PFSK-1 (cell line): ENCODE measurements around the gene USP28.

Experiments used
- FOXP2 ChIP-seq: optimal IDR thresholded peaks from 2 replicates; pipeline ENCODE3; 2011; ENCODE audit warnings: borderline replicate concordance, control low read depth, inconsistent platforms; ENCODE audit not compliant: insufficient read depth; ENCODE audit errors: extremely low read length, extremely low read depth
- POLR2AphosphoS5 ChIP-seq: IDR thresholded peaks from 2 replicates; pipeline ENCODE4 v1.6.1; 2012; ENCODE audit warnings: low read depth, mild to moderate bottlenecking, control low read depth, low read length, moderate library complexity
- SIN3A ChIP-seq: IDR thresholded peaks from 2 replicates; pipeline ENCODE4 v1.6.1; 2012; ENCODE audit warnings: mild to moderate bottlenecking, low read length, moderate library complexity, borderline replicate concordance; ENCODE audit not compliant: insufficient read depth
- TAF1 ChIP-seq: IDR thresholded peaks from 2 replicates; pipeline ENCODE4 v1.6.1; 2012; ENCODE audit warnings: low read length, control low read depth, borderline replicate concordance; ENCODE audit not compliant: insufficient read depth
- TF ChIP-seq, protein P1 (sequence below), 2 experiments: IDR thresholded peaks; 2 replicates each; pipeline versions ENCODE4 v1.6.1 to v1.8.0; 2011 to 2012; ENCODE audit warnings: low read depth in 2 of 2, low read length in 2 of 2, control low read depth in 1 of 2, inconsistent platforms in 1 of 2, mild to moderate bottlenecking in 1 of 2, moderate library complexity in 1 of 2; ENCODE audit not compliant: insufficient read depth in 1 of 2

USP28 gene

DNA sequence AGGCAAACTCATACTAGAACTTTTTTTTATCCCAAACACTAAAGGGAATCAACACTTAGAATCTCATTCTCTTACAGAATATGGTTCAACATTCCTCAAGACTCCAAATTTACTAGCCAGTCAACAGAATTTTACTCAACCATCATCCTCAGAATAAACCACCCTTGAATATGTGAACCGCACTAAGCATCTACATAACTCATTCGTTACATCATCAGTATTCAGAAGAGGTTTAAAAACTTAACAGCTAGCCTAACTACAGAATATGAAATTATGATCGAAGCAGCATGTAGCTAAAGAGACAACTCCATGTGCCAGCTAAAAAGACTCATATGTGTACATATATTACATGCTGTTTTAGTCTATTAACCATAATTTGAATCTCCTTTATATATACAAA, 47.9 kb downstream of the USP28 start:
- TF ChIP-seq POLR2AphosphoS5 (no peak), TAF1 (no peak), FOXP2 (no peak), SIN3A (no peak)
- TF ChIP-seq, protein P1, sequence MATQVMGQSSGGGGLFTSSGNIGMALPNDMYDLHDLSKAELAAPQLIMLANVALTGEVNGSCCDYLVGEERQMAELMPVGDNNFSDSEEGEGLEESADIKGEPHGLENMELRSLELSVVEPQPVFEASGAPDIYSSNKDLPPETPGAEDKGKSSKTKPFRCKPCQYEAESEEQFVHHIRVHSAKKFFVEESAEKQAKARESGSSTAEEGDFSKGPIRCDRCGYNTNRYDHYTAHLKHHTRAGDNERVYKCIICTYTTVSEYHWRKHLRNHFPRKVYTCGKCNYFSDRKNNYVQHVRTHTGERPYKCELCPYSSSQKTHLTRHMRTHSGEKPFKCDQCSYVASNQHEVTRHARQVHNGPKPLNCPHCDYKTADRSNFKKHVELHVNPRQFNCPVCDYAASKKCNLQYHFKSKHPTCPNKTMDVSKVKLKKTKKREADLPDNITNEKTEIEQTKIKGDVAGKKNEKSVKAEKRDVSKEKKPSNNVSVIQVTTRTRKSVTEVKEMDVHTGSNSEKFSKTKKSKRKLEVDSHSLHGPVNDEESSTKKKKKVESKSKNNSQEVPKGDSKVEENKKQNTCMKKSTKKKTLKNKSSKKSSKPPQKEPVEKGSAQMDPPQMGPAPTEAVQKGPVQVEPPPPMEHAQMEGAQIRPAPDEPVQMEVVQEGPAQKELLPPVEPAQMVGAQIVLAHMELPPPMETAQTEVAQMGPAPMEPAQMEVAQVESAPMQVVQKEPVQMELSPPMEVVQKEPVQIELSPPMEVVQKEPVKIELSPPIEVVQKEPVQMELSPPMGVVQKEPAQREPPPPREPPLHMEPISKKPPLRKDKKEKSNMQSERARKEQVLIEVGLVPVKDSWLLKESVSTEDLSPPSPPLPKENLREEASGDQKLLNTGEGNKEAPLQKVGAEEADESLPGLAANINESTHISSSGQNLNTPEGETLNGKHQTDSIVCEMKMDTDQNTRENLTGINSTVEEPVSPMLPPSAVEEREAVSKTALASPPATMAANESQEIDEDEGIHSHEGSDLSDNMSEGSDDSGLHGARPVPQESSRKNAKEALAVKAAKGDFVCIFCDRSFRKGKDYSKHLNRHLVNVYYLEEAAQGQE (IDR thresholded peaks at IDR 0.05; ENCODE audit: insufficient read depth in 1 of 2, low read depth in 2 of 2, low read length in 2 of 2), result no peak

DNA sequence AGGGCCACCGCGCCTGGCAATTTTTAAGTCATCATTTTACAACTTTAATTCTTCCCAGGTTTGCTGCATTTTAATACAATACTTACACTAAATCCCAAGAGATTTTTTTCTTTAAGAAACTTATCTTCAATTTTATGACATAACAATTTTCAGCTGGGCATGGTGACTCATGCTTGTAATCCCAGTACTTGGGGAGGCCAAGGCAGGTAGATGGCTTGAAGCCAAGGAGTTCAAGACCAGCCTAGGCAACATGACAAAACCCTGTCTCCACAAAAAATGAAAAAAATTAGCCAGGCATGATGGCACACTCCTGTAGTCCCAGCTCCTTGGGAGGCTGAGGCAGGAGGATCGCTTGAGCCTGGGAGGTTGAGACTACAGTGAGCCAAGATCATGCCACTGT, 56.9 kb downstream of the USP28 start:
- TF ChIP-seq FOXP2 (no peak), TAF1 (no peak), POLR2AphosphoS5 (no peak), SIN3A (no peak)
- TF ChIP-seq, protein P1 (IDR thresholded peaks at IDR 0.05; ENCODE audit: insufficient read depth in 1 of 2, low read depth in 2 of 2, low read length in 2 of 2), result no peak

DNA sequence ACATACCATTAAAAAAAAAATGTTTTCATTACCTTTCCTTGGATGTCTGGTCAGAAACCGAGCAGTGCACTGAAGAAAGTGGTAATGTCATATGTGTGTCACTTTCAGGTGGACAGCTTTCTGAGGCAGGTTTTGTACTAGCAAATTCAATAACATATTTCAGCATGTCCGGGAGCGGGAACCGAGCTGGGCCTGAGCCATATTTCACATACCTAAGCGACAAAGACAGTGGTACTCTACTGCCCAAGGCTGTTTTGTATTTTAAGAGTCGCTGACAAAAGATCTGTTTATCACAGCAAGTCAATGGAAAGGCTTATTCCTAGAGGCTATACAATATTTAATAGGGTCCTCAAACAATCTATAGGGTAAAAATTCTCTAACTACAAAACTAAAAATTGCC, 57.7 kb downstream of the USP28 start:
- TF ChIP-seq, protein P1 (IDR thresholded peaks at IDR 0.05; ENCODE audit: insufficient read depth in 1 of 2, low read depth in 2 of 2, low read length in 2 of 2), result no peak
- TF ChIP-seq POLR2AphosphoS5 (no peak), SIN3A (no peak), FOXP2 (no peak), TAF1 (no peak)

DNA sequence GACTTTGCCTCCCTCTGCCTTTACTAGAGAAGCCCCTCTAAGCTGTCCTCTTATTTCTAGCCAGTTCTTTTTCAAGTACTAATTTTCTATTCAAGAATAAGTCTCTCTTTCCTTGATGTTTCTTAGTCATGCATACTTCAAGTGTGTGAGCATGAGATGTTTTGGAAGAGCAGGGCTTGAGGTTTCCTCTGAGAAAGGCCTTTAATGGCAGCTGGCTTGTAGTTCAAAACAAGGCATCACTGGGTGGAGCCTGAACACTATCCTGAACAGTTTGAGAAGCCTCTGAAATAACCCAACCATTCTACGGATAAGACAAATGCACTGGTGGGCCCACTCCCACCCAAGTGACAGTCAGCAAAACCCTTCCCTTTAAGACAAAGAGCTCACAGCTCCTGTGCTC, 58.2 kb downstream of the USP28 start:
- TF ChIP-seq, protein P1 (IDR thresholded peaks at IDR 0.05; ENCODE audit: insufficient read depth in 1 of 2, low read depth in 2 of 2, low read length in 2 of 2), result no peak
- no peak for TF ChIP-seq POLR2AphosphoS5
- TF ChIP-seq SIN3A, result no peak
- no peak for TF ChIP-seq FOXP2
- no peak for TF ChIP-seq TAF1

DNA sequence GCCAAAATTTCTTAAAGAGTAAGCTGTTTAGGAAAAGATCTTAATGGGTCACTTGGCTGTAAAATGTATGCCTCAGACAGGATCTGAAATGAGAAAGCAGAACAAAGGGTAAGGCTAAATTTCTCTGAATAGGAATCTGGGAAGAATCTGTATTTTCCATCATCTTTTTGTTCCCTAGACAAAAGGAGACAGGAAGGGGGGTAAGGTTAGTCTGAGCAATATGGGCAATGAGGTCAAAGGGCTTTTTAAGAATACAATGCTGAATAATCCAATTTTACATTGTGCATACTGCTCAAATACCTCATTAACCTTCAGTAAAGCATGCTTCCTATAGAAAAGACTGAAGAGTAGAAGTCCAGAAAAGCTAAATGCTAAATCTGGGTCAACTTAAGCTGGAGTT, 61.2 kb downstream of the USP28 start:
- TF ChIP-seq SIN3A, result no peak
- TF ChIP-seq, protein P1 (IDR thresholded peaks at IDR 0.05; ENCODE audit: insufficient read depth in 1 of 2, low read depth in 2 of 2, low read length in 2 of 2), result no peak
- TF ChIP-seq TAF1, result no peak
- no peak for TF ChIP-seq FOXP2
- no peak for TF ChIP-seq POLR2AphosphoS5
